Esophagus muscularis mucosa (tissue), 4 donors: ENCODE results near the gene INPP4B.

ENCODE experiments used
- EP300 ChIP-seq: sonication (generic); formaldehyde crosslinking; IDR thresholded peaks from one replicate; pipeline ENCODE4 v1.6.1; 2017; ENCODE audit warnings: antibody characterized with exemption
- POLR2AphosphoS5 ChIP-seq, 2 donors: sonication (generic); formaldehyde crosslinking; IDR thresholded peaks; one replicate each; pipeline ENCODE4 v1.6.1; 2017; ENCODE audit warnings: antibody characterized with exemption in 2 of 2
- TF ChIP-seq, protein P1 (sequence below), 3 experiments: fragments of 200-600 bp in 2 of 3; fragments of 450-650 bp in 1 of 3; sonication (generic) in 2 of 3; IDR thresholded peaks; one replicate each; pipeline ENCODE4 v1.5.1; 2017 to 2019; ENCODE audit warnings: antibody characterized with exemption in 3 of 3, mild to moderate bottlenecking in 2 of 3, moderate library complexity in 1 of 3

- TF ChIP-seq, protein P1, sequence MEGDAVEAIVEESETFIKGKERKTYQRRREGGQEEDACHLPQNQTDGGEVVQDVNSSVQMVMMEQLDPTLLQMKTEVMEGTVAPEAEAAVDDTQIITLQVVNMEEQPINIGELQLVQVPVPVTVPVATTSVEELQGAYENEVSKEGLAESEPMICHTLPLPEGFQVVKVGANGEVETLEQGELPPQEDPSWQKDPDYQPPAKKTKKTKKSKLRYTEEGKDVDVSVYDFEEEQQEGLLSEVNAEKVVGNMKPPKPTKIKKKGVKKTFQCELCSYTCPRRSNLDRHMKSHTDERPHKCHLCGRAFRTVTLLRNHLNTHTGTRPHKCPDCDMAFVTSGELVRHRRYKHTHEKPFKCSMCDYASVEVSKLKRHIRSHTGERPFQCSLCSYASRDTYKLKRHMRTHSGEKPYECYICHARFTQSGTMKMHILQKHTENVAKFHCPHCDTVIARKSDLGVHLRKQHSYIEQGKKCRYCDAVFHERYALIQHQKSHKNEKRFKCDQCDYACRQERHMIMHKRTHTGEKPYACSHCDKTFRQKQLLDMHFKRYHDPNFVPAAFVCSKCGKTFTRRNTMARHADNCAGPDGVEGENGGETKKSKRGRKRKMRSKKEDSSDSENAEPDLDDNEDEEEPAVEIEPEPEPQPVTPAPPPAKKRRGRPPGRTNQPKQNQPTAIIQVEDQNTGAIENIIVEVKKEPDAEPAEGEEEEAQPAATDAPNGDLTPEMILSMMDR (IDR thresholded peaks at IDR 0.05), result no peak
- TF ChIP-seq EP300 (no peak), POLR2AphosphoS5 (IDR thresholded peaks at IDR 0.05) (no peak)
These were observed 498.9 kb downstream of the INPP4B start for GRCh38 chr4:142347241-142347640.
